ENCODE data around the gene KLF11.
"Not testable (repeated sequence)": the region's sequence is repeated elsewhere in the genome, so short reads cannot be mapped to it uniquely, and the experiment has no call there.

KLF11 gene

GRCh38 chr2:10007921-10008808 is 35.2 kb upstream of the KLF11 start:
- DNase-seq (ENCODE audit: insufficient read length, low spot score) (no peak), FAIRE-seq (no peak)
- TF ChIP-seq POU2F2 (IDR thresholded peaks at IDR 0.05; ENCODE audit: low read depth, low read length) (no peak), PAX5 (IDR thresholded peaks at IDR 0.05; ENCODE audit: insufficient read depth, low read length, severe bottlenecking) (no peak), SPI1 (IDR thresholded peaks at IDR 0.05; ENCODE audit: low read depth, low read length) (no peak), POLR2A (IDR thresholded peaks at IDR 0.05; ENCODE audit: low read depth, low read length) (no peak), TAF1 (IDR thresholded peaks at IDR 0.05; ENCODE audit: low read depth, low read length) (no peak), POLR2AphosphoS5 (IDR thresholded peaks at IDR 0.05; ENCODE audit: low read depth, low read length) (no peak)

- no peak for TF ChIP-seq PAX5 (IDR thresholded peaks at IDR 0.05; ENCODE audit: insufficient read depth, low read length, severe bottlenecking)
- TF ChIP-seq SPI1 (IDR thresholded peaks at IDR 0.05; ENCODE audit: low read depth, low read length), result no peak
- no peak for FAIRE-seq
These were observed 34.6 kb upstream of the KLF11 start for GRCh38 chr2:10008809-10009176.

GRCh38 chr2:10009271-10009810 is 34.0 kb upstream of the KLF11 start:
- DNase-seq (ENCODE audit: insufficient read length, low spot score) (no peak), FAIRE-seq (no peak)
- TF ChIP-seq SPI1 (IDR thresholded peaks at IDR 0.05; ENCODE audit: low read depth, low read length) (no peak), PAX5 (IDR thresholded peaks at IDR 0.05; ENCODE audit: insufficient read depth, low read length, severe bottlenecking) (no peak), POLR2A (IDR thresholded peaks at IDR 0.05; ENCODE audit: low read depth, low read length) (no peak), TAF1 (IDR thresholded peaks at IDR 0.05; ENCODE audit: low read depth, low read length) (no peak), POU2F2 (IDR thresholded peaks at IDR 0.05; ENCODE audit: low read depth, low read length) (no peak), POLR2AphosphoS5 (IDR thresholded peaks at IDR 0.05; ENCODE audit: low read depth, low read length) (no peak)

More at GRCh38 chr2:10008809-10009176, 34.6 kb upstream of the KLF11 start:
- no peak for DNase-seq (ENCODE audit: insufficient read length, low spot score)

- TF ChIP-seq POLR2A (IDR thresholded peaks at IDR 0.05; ENCODE audit: low read depth, low read length) (no peak), POU2F2 (IDR thresholded peaks at IDR 0.05; ENCODE audit: low read depth, low read length) (no peak), PAX5 (IDR thresholded peaks at IDR 0.05; ENCODE audit: insufficient read depth, low read length, severe bottlenecking) (no peak), POLR2AphosphoS5 (IDR thresholded peaks at IDR 0.05; ENCODE audit: low read depth, low read length) (no peak), TAF1 (IDR thresholded peaks at IDR 0.05; ENCODE audit: low read depth, low read length) (no peak), SPI1 (IDR thresholded peaks at IDR 0.05; ENCODE audit: low read depth, low read length) (no peak)
- FAIRE-seq (no peak), DNase-seq (ENCODE audit: insufficient read length, low spot score) (no peak)
These were observed 33.3 kb upstream of the KLF11 start for GRCh38 chr2:10009811-10010781.

GRCh38 chr2:10010861-10011605 is 32.3 kb upstream of the KLF11 start:
- FAIRE-seq; DNase-seq (ENCODE audit: insufficient read length, low spot score): not testable (repeated sequence)

GRCh38 chr2:10011606-10012325 is 31.6 kb upstream of the KLF11 start:
- not testable (repeated sequence) for DNase-seq (ENCODE audit: insufficient read length, low spot score); FAIRE-seq

- DNase-seq (ENCODE audit: insufficient read length, low spot score); FAIRE-seq: not testable (repeated sequence)
These were observed 30.9 kb upstream of the KLF11 start for GRCh38 chr2:10012366-10012962.

- peak; percentile 50 for FAIRE-seq
- DNase-seq (ENCODE audit: insufficient read length, low spot score), result no peak
- no peak for TF ChIP-seq SPI1 (IDR thresholded peaks at IDR 0.05; ENCODE audit: low read depth, low read length)
- TF ChIP-seq POU2F2 (IDR thresholded peaks at IDR 0.05; ENCODE audit: low read depth, low read length), result no peak
- no peak for TF ChIP-seq TAF1 (IDR thresholded peaks at IDR 0.05; ENCODE audit: low read depth, low read length)
- TF ChIP-seq POLR2AphosphoS5 (IDR thresholded peaks at IDR 0.05; ENCODE audit: low read depth, low read length), result no peak
- TF ChIP-seq POLR2A (IDR thresholded peaks at IDR 0.05; ENCODE audit: low read depth, low read length), result no peak
- no peak for TF ChIP-seq PAX5 (IDR thresholded peaks at IDR 0.05; ENCODE audit: insufficient read depth, low read length, severe bottlenecking)
These were observed 30.3 kb upstream of the KLF11 start for GRCh38 chr2:10012963-10013461.

GRCh38 chr2:10013651-10014417 is 29.5 kb upstream of the KLF11 start:
- FAIRE-seq, result peak; percentile 70
- not testable (repeated sequence) for DNase-seq (ENCODE audit: insufficient read length, low spot score)

Data from GM12891 (cell line).